ENCODE data around the gene SULF2. TPM values are rescaled to one million over a fixed set of nuclear protein-coding genes. Genes with fewer than 3 reads are reported as not detected.

SULF2 gene
- total RNA-seq, 2 experiments from 2014 or later = 0.47 to 0.50 TPM

- intact Hi-C loops (cut with micrococcal nuclease) = no loop called here
- ChIA-PET POLR2A (interaction anchor here (1.3 kb wide), 1 partner anchor 21 kb away, joined by 4 read pairs; no protein-coding TSS in a partner anchor), CTCF (interaction anchor here (1.8 kb wide), 1 partner anchor 11 kb away, joined by 5 read pairs; no protein-coding TSS in a partner anchor)
- DNase-seq = no peak
- no peak overlapping the region for H3K4me3 Mint-ChIP-seq
- peaks cover 2% of the 10 kb centered on the region for H3K9me3 Mint-ChIP-seq
- ATAC-seq = no peak
- TF ChIP-seq, protein P1, sequence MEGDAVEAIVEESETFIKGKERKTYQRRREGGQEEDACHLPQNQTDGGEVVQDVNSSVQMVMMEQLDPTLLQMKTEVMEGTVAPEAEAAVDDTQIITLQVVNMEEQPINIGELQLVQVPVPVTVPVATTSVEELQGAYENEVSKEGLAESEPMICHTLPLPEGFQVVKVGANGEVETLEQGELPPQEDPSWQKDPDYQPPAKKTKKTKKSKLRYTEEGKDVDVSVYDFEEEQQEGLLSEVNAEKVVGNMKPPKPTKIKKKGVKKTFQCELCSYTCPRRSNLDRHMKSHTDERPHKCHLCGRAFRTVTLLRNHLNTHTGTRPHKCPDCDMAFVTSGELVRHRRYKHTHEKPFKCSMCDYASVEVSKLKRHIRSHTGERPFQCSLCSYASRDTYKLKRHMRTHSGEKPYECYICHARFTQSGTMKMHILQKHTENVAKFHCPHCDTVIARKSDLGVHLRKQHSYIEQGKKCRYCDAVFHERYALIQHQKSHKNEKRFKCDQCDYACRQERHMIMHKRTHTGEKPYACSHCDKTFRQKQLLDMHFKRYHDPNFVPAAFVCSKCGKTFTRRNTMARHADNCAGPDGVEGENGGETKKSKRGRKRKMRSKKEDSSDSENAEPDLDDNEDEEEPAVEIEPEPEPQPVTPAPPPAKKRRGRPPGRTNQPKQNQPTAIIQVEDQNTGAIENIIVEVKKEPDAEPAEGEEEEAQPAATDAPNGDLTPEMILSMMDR (IDR thresholded peaks at IDR 0.05) = no peak
- no peaks in the 10 kb centered on the region for H3K36me3 Mint-ChIP-seq (ENCODE audit: low read depth)
- no peak overlapping the region for H3K27ac Mint-ChIP-seq
- H3K27me3 Mint-ChIP-seq = peaks cover 3% of the 10 kb centered on the region
- H3K4me1 Mint-ChIP-seq (ENCODE audit: low read depth) = no peaks in the 10 kb centered on the region
Measured at GRCh38 chr20:47777220-47777619, 8.1 kb downstream of the SULF2 start.

DNA sequence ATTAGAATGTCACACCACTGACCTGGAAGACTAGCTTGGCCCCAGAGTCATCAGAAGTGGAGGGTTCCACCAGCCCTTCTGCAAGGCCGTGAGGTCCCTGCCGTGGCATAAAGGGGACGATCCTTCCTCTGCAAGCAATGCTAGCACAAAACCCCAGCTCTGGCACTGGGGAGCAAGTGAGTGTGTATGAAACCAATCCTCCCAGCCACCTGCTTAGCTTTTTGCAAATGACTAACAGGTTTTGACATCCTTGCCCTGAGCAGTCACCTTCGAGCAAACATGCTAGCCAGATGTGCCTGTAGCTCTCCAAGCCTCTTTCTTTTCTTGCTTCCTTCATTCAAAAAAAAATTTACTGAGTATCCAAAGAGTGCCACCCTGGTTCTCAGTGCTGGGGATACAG lies 8.6 kb downstream of the SULF2 start:
- DNase-seq (no peak), ATAC-seq (no peak)
- CTCF ChIA-PET = interaction anchor here (1.0 to 1.8 kb wide), 6 partner anchors 7 to 98 kb away, joined by 3 to 5 read pairs (median 3); no protein-coding TSS in a partner anchor
- Mint-ChIP-seq H3K27ac (no peak overlapping the region), H3K36me3 (ENCODE audit: low read depth) (no peaks in the 10 kb centered on the region), H3K27me3 (no peaks in the 10 kb centered on the region), H3K4me3 (no peak overlapping the region), H3K9me3 (peaks cover 2% of the 10 kb centered on the region), H3K4me1 (ENCODE audit: low read depth) (no peaks in the 10 kb centered on the region)
- TF ChIP-seq, protein P1 (IDR thresholded peaks at IDR 0.05) = no peak
- intact Hi-C loops (cut with micrococcal nuclease) = no loop called here
- POLR2A ChIA-PET = no interaction called here

GRCh38 chr20:47775841-47776240 lies 9.4 kb downstream of the SULF2 start:
- intact Hi-C loops (cut with micrococcal nuclease) = no loop called here
- Mint-ChIP-seq H3K9me3 (peaks cover 2% of the 10 kb centered on the region), H3K27me3 (no peaks in the 10 kb centered on the region), H3K27ac (no peak overlapping the region), H3K36me3 (ENCODE audit: low read depth) (no peaks in the 10 kb centered on the region), H3K4me1 (ENCODE audit: low read depth) (no peaks in the 10 kb centered on the region), H3K4me3 (no peak overlapping the region)
- TF ChIP-seq, protein P1 (IDR thresholded peaks at IDR 0.05) = no peak
- ChIA-PET POLR2A (no interaction called here), CTCF (interaction anchor here (1.0 to 1.8 kb wide), 6 partner anchors 8 to 97 kb away, joined by 3 to 5 read pairs (median 3); no protein-coding TSS in a partner anchor)
- ATAC-seq (no peak), DNase-seq (no peak)

DNA sequence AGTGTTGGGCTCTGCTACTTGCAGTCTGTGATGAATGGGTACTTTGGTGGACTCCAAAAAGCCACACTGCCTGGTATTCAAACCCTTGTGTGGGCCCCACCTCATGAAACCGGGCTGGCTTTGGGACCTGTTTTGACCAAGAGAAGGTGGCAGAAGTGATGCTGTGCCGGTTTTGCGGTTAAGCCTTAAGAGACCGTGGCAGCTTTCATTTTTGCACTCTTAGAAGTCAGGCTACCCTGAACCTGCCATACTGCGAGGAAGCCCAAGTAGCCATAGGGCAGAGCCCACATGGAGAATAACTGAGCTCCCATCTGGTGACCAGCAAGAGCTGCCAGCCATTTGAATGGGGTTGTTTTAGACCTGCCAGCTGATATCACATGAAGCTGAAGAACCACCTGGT lies 10.2 kb downstream of the SULF2 start:
- no peak for ATAC-seq
- Mint-ChIP-seq H3K9me3 (peaks cover 6% of the 10 kb centered on the region), H3K4me1 (ENCODE audit: low read depth) (no peaks in the 10 kb centered on the region), H3K27ac (no peak overlapping the region), H3K36me3 (ENCODE audit: low read depth) (no peaks in the 10 kb centered on the region), H3K4me3 (no peak overlapping the region), H3K27me3 (no peaks in the 10 kb centered on the region)
- CTCF ChIA-PET = interaction anchor here (1.3 kb wide), 1 partner anchor 9 kb away, joined by 3 read pairs; no protein-coding TSS in a partner anchor
- TF ChIP-seq, protein P1 (IDR thresholded peaks at IDR 0.05) = no peak
- intact Hi-C loops (cut with micrococcal nuclease) = no loop called here
- no peak for DNase-seq
- POLR2A ChIA-PET = no interaction called here

GRCh38 chr20:47774131-47774777 lies 11.0 kb downstream of the SULF2 start:
- CTCF ChIA-PET = no interaction called here
- Mint-ChIP-seq H3K4me3 (no peak overlapping the region), H3K4me1 (ENCODE audit: low read depth) (no peaks in the 10 kb centered on the region), H3K27me3 (no peaks in the 10 kb centered on the region), H3K9me3 (peaks cover 6% of the 10 kb centered on the region), H3K36me3 (ENCODE audit: low read depth) (no peaks in the 10 kb centered on the region), H3K27ac (no peak overlapping the region)
- TF ChIP-seq, protein P1 (IDR thresholded peaks at IDR 0.05) = no peak
- intact Hi-C loops (cut with micrococcal nuclease) = no loop called here
- DNase-seq = no peak
- POLR2A ChIA-PET = interaction anchor here (0.6 kb wide), 1 partner anchor 214 kb away, joined by 3 read pairs; no protein-coding TSS in a partner anchor
- ATAC-seq = no peak
